GM21825 (cell line): Measurements from ENCODE around the gene RNF222.
"Not testable (repeated sequence)": the region's sequence is repeated elsewhere in the genome, so short reads cannot be mapped to it uniquely, and the experiment has no call there.

Experiments used
- ATAC-seq: cut with Tn5 transposase; IDR thresholded peaks from one replicate; pipeline ENCODE4 v1.9.1; 2021; ENCODE audit warnings: mild to moderate bottlenecking, moderate library complexity; ENCODE audit not compliant: unreplicated experiment

Gene RNF222

GRCh38 chr17:8413328-8413727 lies 15.7 kb upstream of the RNF222 start:
- no peak for ATAC-seq

GRCh38 chr17:8412089-8412488 lies 14.5 kb upstream of the RNF222 start:
- ATAC-seq = no peak

- no peak for ATAC-seq
Measured at GRCh38 chr17:8410883-8411238, 13.2 kb upstream of the RNF222 start.

- no peak for ATAC-seq
Measured at GRCh38 chr17:8409966-8410882, 12.6 kb upstream of the RNF222 start.

- no peak for ATAC-seq
Measured at GRCh38 chr17:8408371-8408770, 10.7 kb upstream of the RNF222 start.

GRCh38 chr17:8406174-8406573 lies 8.5 kb upstream of the RNF222 start:
- ATAC-seq = no peak

- no peak for ATAC-seq
Measured at GRCh38 chr17:8405499-8406016, 7.9 kb upstream of the RNF222 start.

GRCh38 chr17:8402921-8403536 lies 5.4 kb upstream of the RNF222 start:
- no peak for ATAC-seq

GRCh38 chr17:8401107-8401506 lies 3.5 kb upstream of the RNF222 start:
- no peak for ATAC-seq

- ATAC-seq = no peak
Measured at GRCh38 chr17:8398980-8399379, 1.4 kb upstream of the RNF222 start.

- ATAC-seq = not testable (repeated sequence)
Measured at GRCh38 chr17:8394497-8394896, 3.1 kb downstream of the RNF222 start.

- no peak for ATAC-seq
Measured at GRCh38 chr17:8393470-8394231, 4.0 kb downstream of the RNF222 start.

- ATAC-seq = no peak
Measured at GRCh38 chr17:8392674-8393469, 4.8 kb downstream of the RNF222 start.

- ATAC-seq = no peak
Measured at GRCh38 chr17:8392274-8392673, 5.4 kb downstream of the RNF222 start.

GRCh38 chr17:8391711-8392110 lies 5.9 kb downstream of the RNF222 start:
- ATAC-seq = no peak

- no peak for ATAC-seq
Measured at GRCh38 chr17:8387914-8388651, 9.5 kb downstream of the RNF222 start.

- ATAC-seq = no peak
Measured at GRCh38 chr17:8386841-8387240, 10.8 kb downstream of the RNF222 start.

- no peak for ATAC-seq
Measured at GRCh38 chr17:8384801-8385378, 12.7 kb downstream of the RNF222 start.

- ATAC-seq = peak; percentile 84
Measured at GRCh38 chr17:8383143-8383822, 14.3 kb downstream of the RNF222 start, which contains the start of gene RPL26. Gene RPL26, minus strand, starts transcription at chr17:8383193. Its CDS starts 883 bp downstream, at chr17:8382310.
